Calu3 (cell line): ENCODE results near the gene ODAD3. TPM values are rescaled to one million over a fixed set of nuclear protein-coding genes. Genes with fewer than 3 reads are reported as not detected.

Source experiments
- BruUV-seq: library from RNA; stranded (reverse); fragments of 400-500 nt; replicated peaks from 2 replicates; lab custom pipeline; 2021; lab: Mats Ljungman, UMichigan
- CTCF ChIA-PET: fragments of 300-600 bp; sonication (Branson Sonifier 250); formaldehyde crosslinking; loops from one replicate; lab custom pipeline; 2022; ENCODE audit warnings: antibody characterized with exemption; lab: Charles Lee
- DNase-seq: peaks from one replicate; pipeline ENCODE4 v3.0.0; 2022
- H3K27ac Mint-ChIP-seq: one replicate; pipeline ENCODE4 v1.8.0; 2022; ENCODE audit warnings: mixed read lengths; ENCODE audit not compliant: unreplicated experiment
- H3K27me3 Mint-ChIP-seq: one replicate; pipeline ENCODE4 v1.8.0; 2022; ENCODE audit warnings: mixed read lengths; ENCODE audit not compliant: unreplicated experiment
- H3K36me3 Mint-ChIP-seq: one replicate; pipeline ENCODE4 v1.8.0; 2022; ENCODE audit warnings: mild to moderate bottlenecking, moderate library complexity, mixed read lengths; ENCODE audit not compliant: insufficient read depth, unreplicated experiment
- H3K4me1 Mint-ChIP-seq: one replicate; pipeline ENCODE4 v1.8.0; 2022; ENCODE audit warnings: mild to moderate bottlenecking, low read depth, mixed read lengths; ENCODE audit not compliant: unreplicated experiment
- H3K4me3 Mint-ChIP-seq: one replicate; pipeline ENCODE4 v1.8.0; 2022; ENCODE audit warnings: mild to moderate bottlenecking, low read depth, moderate library complexity, mixed read lengths; ENCODE audit not compliant: unreplicated experiment
- H3K9me3 Mint-ChIP-seq: one replicate; pipeline ENCODE4 v1.8.0; 2022; ENCODE audit warnings: low read depth, mixed read lengths; ENCODE audit not compliant: unreplicated experiment
- CTCF ChIP-seq: fragments of 200-600 bp; IDR thresholded peaks from one replicate; pipeline ENCODE4 v1.8.0; 2022; ENCODE audit warnings: antibody characterized with exemption; ENCODE audit not compliant: unreplicated experiment
- intact Hi-C: fragments of 100-400 bp; cut with micrococcal nuclease; formaldehyde crosslinking; loops from one replicate; pipeline ENCODE4 v1.10.0; 2022; ENCODE audit not compliant: unreplicated experiment
- total RNA-seq: library from RNA; stranded (reverse); gene quantifications from 2 replicates; pipeline ENCODE4 v1.2.3, GENCODE V29; 2022

Gene ODAD3
- total RNA-seq, 1 experiment from 2014 or later: not detected

- H3K36me3 Mint-ChIP-seq: peaks cover 20% of the 10 kb centered on the region
- CTCF ChIA-PET: interaction anchor here (0.6 kb wide), 1 partner anchor 125 kb away, joined by 4 read pairs; no protein-coding TSS in a partner anchor
- H3K9me3 Mint-ChIP-seq: no peaks in the 10 kb centered on the region
- TF ChIP-seq CTCF: no peak
- DNase-seq: no peak
- no peak overlapping the region for H3K27ac Mint-ChIP-seq
- H3K4me1 Mint-ChIP-seq: no peaks in the 10 kb centered on the region
- no TSS peak for BruUV-seq
- H3K4me3 Mint-ChIP-seq: no peak overlapping the region
- H3K27me3 Mint-ChIP-seq: no peaks in the 10 kb centered on the region
- intact Hi-C loops: no loop called here
These were observed 28.9 kb downstream of the ODAD3 start for GRCh38 chr19:11405846-11406643.

GRCh38 chr19:11404588-11405222 lies 30.2 kb downstream of the ODAD3 start:
- Mint-ChIP-seq H3K27me3 (no peaks in the 10 kb centered on the region), H3K4me3 (no peak overlapping the region), H3K4me1 (no peaks in the 10 kb centered on the region), H3K27ac (no peak overlapping the region), H3K9me3 (no peaks in the 10 kb centered on the region), H3K36me3 (peaks cover 33% of the 10 kb centered on the region)
- intact Hi-C loops: no loop called here
- no TSS peak for BruUV-seq
- CTCF ChIA-PET: no interaction called here
- no peak for TF ChIP-seq CTCF
- DNase-seq: no peak

- Mint-ChIP-seq H3K4me3 (no peak overlapping the region), H3K27ac (no peak overlapping the region), H3K27me3 (no peaks in the 10 kb centered on the region), H3K36me3 (peaks cover 40% of the 10 kb centered on the region), H3K4me1 (no peaks in the 10 kb centered on the region), H3K9me3 (no peaks in the 10 kb centered on the region)
- no peak for DNase-seq
- no peak for TF ChIP-seq CTCF
- intact Hi-C loops: no loop called here
- CTCF ChIA-PET: interaction anchor here (0.5 to 0.7 kb wide), 2 partner anchors 50 to 108 kb away, joined by 5 to 16 read pairs; no protein-coding TSS in a partner anchor
- no TSS peak for BruUV-seq
These were observed 32.9 kb downstream of the ODAD3 start for GRCh38 chr19:11401808-11402543.

GRCh38 chr19:11400798-11401197 lies 34.1 kb downstream of the ODAD3 start:
- H3K27me3 Mint-ChIP-seq: no peaks in the 10 kb centered on the region
- no peaks in the 10 kb centered on the region for H3K9me3 Mint-ChIP-seq
- CTCF ChIA-PET: no interaction called here
- H3K36me3 Mint-ChIP-seq: peaks cover 37% of the 10 kb centered on the region
- no peak for DNase-seq
- no peak overlapping the region for H3K27ac Mint-ChIP-seq
- H3K4me1 Mint-ChIP-seq: no peaks in the 10 kb centered on the region
- no peak for TF ChIP-seq CTCF
- no peak overlapping the region for H3K4me3 Mint-ChIP-seq
- intact Hi-C loops: no loop called here
- BruUV-seq: no TSS peak
